ENCODE measurements around the gene TMEM178B.

DNA sequence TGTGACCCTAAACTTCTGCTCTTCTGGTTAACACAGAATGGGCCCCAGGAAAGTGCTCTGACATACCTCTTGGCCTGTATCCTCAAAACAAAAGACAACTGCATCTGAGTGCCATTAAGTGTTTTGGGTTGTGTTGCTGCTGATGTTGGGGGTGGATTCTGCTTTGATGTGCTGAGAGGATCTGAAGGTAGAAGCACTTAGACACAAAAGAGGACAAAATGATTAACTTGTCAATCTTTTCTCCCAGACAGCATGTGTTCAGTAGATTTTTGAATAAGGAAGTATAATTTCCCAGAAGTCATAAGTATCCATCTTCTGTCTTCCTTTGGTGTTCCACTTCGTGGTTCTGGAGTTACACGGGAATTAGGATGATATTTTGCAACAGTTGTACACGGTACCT, 16.1 kb upstream of the TMEM178B start:
- TF ChIP-seq, protein P1, sequence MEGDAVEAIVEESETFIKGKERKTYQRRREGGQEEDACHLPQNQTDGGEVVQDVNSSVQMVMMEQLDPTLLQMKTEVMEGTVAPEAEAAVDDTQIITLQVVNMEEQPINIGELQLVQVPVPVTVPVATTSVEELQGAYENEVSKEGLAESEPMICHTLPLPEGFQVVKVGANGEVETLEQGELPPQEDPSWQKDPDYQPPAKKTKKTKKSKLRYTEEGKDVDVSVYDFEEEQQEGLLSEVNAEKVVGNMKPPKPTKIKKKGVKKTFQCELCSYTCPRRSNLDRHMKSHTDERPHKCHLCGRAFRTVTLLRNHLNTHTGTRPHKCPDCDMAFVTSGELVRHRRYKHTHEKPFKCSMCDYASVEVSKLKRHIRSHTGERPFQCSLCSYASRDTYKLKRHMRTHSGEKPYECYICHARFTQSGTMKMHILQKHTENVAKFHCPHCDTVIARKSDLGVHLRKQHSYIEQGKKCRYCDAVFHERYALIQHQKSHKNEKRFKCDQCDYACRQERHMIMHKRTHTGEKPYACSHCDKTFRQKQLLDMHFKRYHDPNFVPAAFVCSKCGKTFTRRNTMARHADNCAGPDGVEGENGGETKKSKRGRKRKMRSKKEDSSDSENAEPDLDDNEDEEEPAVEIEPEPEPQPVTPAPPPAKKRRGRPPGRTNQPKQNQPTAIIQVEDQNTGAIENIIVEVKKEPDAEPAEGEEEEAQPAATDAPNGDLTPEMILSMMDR (optimal IDR thresholded peaks at IDR 0.05 in 1 of 3, IDR thresholded peaks at IDR 0.05 in 1 of 3, conservative IDR thresholded peaks at IDR 0.05 in 1 of 3; ENCODE audit: extremely low read depth in 1 of 3, insufficient read depth in 2 of 3, low read length in 3 of 3), result no peak
- TF ChIP-seq EZH2 (IDR thresholded peaks at IDR 0.05; ENCODE audit: low read length), result no peak
